Colonic mucosa (tissue), 4 donors: Measurements from ENCODE around the gene TSPAN2. TPM values are rescaled to one million over a fixed set of nuclear protein-coding genes. Genes with fewer than 3 reads are reported as not detected.
"Not testable (repeated sequence)": the region's sequence is repeated elsewhere in the genome, so short reads cannot be mapped to it uniquely, and the experiment has no call there.

Experiments used
- DNase-seq: peaks from one replicate; pipeline ENCODE4 v3.0.0-alpha.2; 2020
- H3K27ac ChIP-seq: fragments of 200-600 bp; one replicate; pipeline ENCODE4 v1.8.0; 2021
- H3K27me3 ChIP-seq: fragments of 200-600 bp; one replicate; pipeline ENCODE4 v1.8.0; 2021
- H3K36me3 ChIP-seq: fragments of 200-600 bp; one replicate; pipeline ENCODE4 v1.8.0; 2021
- H3K4me1 ChIP-seq: fragments of 200-600 bp; one replicate; pipeline ENCODE4 v1.8.0; 2021; ENCODE audit warnings: mild to moderate bottlenecking
- H3K4me3 ChIP-seq: fragments of 200-600 bp; one replicate; pipeline ENCODE4 v1.8.0; 2021
- H3K9ac ChIP-seq, 2 donors: one replicate each; pipeline ENCODE4 v1.7.0; 2013; ENCODE audit warnings: control low read depth in 2 of 2, low read depth in 2 of 2, low read length in 2 of 2
- H3K9me3 ChIP-seq: fragments of 200-600 bp; one replicate; pipeline ENCODE4 v1.8.0; 2021
- intact Hi-C: fragments of 100-400 bp; cut with DNase I; formaldehyde crosslinking; loops from one replicate; pipeline ENCODE4 v1.14.1; 2022
- total RNA-seq, 2 donors: library from RNA; stranded (reverse); fragmentation: NEBNext Ultra II Directional in 1 of 2; extraction: Animal tissue kit (Norgen Biotek cat#: 25700) in 1 of 2; gene quantifications; one replicate each; pipeline ENCODE4 v1.2.1, GENCODE V29; 2021
- TF ChIP-seq, protein P1 (sequence below): fragments of 200-600 bp; IDR thresholded peaks from one replicate; pipeline ENCODE4 v1.8.0; 2022; ENCODE audit warnings: antibody characterized with exemption, mild to moderate bottlenecking
- donor health status: healthy.
- donor health status: DM: no; HTN: no; CAD: no.
- donor health status: DM: no; HTN: no; CAD: no.

The TSPAN2 gene
- total RNA-seq, 2 donors from 2014 or later: 2.1 to 14.6 TPM

DNA sequence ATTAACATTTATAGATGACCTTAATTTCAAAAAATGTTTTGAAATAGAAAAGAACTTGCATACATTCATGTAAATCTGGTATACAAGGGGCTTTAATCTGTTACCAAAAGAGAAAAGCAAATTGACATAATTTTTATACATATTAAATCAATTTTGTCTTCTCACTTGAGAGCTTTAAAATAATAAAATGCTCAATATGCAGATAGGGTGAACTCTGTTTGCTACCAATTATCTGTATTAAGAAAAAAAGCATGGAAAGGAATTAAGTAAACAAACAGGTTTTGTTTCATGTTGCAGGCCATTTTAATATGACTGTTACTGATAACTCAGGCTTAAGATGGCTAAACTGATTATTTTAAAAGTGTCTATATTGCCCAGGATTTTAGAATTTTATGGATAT is 65.7 kb downstream of the TSPAN2 start:
- Histone ChIP-seq H3K27ac (no peak overlapping the region), H3K27me3 (no peaks in the 10 kb centered on the region), H3K4me1 (no peaks in the 10 kb centered on the region), H3K4me3 (no peak overlapping the region), H3K36me3 (no peaks in the 10 kb centered on the region), H3K9ac (no peak overlapping the region), H3K9me3 (no peaks in the 10 kb centered on the region)
- DNase-seq: no peak
- intact Hi-C loops: no loop called here
- TF ChIP-seq, protein P1, sequence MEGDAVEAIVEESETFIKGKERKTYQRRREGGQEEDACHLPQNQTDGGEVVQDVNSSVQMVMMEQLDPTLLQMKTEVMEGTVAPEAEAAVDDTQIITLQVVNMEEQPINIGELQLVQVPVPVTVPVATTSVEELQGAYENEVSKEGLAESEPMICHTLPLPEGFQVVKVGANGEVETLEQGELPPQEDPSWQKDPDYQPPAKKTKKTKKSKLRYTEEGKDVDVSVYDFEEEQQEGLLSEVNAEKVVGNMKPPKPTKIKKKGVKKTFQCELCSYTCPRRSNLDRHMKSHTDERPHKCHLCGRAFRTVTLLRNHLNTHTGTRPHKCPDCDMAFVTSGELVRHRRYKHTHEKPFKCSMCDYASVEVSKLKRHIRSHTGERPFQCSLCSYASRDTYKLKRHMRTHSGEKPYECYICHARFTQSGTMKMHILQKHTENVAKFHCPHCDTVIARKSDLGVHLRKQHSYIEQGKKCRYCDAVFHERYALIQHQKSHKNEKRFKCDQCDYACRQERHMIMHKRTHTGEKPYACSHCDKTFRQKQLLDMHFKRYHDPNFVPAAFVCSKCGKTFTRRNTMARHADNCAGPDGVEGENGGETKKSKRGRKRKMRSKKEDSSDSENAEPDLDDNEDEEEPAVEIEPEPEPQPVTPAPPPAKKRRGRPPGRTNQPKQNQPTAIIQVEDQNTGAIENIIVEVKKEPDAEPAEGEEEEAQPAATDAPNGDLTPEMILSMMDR: no peak

DNA sequence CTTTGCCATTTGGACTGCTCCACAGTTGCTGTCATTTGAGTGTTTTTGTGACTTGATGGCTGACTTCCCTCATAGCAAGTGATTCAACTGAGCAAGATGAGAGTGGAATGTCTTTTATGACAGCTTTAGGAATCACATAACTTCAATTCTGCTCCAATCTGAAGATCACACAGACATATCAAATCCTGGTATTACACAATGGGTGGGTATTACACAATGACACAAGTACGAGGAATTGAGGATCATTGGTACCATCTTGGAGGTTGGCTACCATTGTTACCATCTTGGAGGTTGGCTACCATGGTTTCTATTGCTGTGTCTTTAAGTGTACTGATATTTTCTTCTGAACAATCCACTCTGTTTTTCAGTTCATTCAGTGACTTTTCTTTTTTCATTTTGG is 68.2 kb downstream of the TSPAN2 start:
- intact Hi-C loops: no loop called here
- no peaks in the 10 kb centered on the region for H3K9me3 ChIP-seq
- DNase-seq: no peak
- H3K9ac ChIP-seq: no peak overlapping the region
- H3K4me3 ChIP-seq: no peak overlapping the region
- TF ChIP-seq, protein P1: no peak
- no peaks in the 10 kb centered on the region for H3K4me1 ChIP-seq
- no peaks in the 10 kb centered on the region for H3K27me3 ChIP-seq
- H3K36me3 ChIP-seq: no peaks in the 10 kb centered on the region
- no peak overlapping the region for H3K27ac ChIP-seq

DNA sequence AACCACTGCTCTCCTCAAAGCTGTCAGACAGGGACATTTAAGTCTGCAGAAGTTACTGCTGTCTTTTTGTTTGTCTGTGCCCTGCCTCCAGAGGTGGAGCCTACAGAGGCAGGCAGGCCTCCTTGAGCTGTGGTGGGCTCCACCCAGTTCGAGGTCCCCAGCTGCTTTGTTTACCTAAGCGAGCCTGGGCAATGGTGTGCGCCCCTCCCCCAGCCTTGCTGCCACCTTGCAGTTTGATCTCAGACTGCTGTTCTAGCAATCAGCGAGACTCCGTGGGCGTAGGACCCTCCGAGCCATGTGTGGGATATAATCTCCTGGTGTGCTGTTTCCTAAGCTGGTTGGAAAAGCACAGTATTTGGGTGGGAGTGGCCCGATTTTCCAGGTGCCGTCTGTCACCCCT is 69.8 kb downstream of the TSPAN2 start:
- DNase-seq, intact Hi-C loops, H3K4me1 ChIP-seq, H3K9ac ChIP-seq, H3K9me3 ChIP-seq, H3K27ac ChIP-seq, H3K36me3 ChIP-seq, H3K4me3 ChIP-seq, H3K27me3 ChIP-seq: not testable (repeated sequence)

DNA sequence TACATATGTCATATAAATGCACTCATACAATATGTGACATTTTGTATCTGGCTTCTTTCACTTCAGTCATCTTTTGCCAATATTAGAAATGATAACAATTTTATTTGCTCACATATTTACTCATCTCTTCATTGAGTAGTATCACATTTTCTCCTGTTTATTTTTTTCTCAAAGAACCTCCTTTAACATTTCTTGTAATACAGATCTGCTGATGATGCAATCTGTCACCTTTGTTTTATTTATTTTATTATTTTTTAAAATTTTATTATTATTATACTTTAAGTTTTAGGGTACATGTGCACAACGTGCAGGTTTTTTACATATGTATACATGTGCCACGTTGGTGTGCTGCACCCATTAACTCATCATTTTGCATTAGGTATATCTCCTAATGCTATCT is 75.5 kb downstream of the TSPAN2 start:
- no peaks in the 10 kb centered on the region for H3K36me3 ChIP-seq
- H3K27ac ChIP-seq: no peak overlapping the region
- TF ChIP-seq, protein P1: no peak
- no peak overlapping the region for H3K9ac ChIP-seq
- intact Hi-C loops: no loop called here
- no peaks in the 10 kb centered on the region for H3K9me3 ChIP-seq
- DNase-seq: no peak
- no peak overlapping the region for H3K4me3 ChIP-seq
- no peaks in the 10 kb centered on the region for H3K27me3 ChIP-seq
- H3K4me1 ChIP-seq: no peaks in the 10 kb centered on the region

DNA sequence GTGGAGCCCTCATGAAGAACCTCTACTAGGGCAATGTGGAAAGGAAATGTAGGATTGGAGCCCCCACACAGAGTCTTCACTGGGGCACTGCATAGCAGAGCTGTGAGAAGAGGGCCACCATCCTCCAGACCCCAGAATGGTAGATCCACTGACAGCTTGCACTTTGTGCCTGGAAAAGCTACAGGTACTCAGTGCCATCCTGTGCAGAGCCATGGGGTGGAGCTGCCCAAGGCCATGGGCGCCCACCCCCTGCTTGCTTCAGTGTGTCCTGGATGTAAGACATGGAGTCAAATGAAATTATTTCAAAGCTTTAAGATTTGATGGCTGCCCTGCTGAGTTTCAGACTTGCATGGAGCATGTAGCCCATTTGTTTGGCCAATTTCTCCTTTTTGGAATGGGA is 76.9 kb downstream of the TSPAN2 start:
- H3K27ac ChIP-seq: no peak overlapping the region
- H3K36me3 ChIP-seq: no peaks in the 10 kb centered on the region
- no peak overlapping the region for H3K4me3 ChIP-seq
- no peak overlapping the region for H3K9ac ChIP-seq
- no peaks in the 10 kb centered on the region for H3K9me3 ChIP-seq
- TF ChIP-seq, protein P1: no peak
- H3K27me3 ChIP-seq: no peaks in the 10 kb centered on the region
- intact Hi-C loops: no loop called here
- no peaks in the 10 kb centered on the region for H3K4me1 ChIP-seq
- DNase-seq: no peak

DNA sequence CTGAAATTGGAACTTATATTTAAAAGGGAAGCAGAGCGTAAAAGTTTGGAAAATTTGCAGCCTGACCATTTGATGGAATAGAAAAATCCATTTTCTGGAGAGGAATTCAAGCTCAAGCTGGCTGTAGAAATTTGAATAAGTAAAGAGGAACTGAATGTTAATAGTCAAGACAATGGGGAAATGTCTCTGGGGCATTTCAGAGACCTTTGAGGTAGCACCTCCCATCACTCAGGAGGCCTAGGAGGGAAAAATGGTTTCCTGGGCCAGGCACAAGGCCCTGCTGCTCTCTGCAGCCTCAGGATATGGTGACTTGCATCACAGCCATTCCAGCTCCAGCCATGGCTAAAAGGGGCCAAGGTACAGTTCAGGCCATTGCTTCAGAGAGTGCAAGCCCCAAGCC is 77.3 kb downstream of the TSPAN2 start:
- H3K27me3 ChIP-seq: no peaks in the 10 kb centered on the region
- H3K4me1 ChIP-seq: no peaks in the 10 kb centered on the region
- H3K9ac ChIP-seq: no peak overlapping the region
- H3K4me3 ChIP-seq: no peak overlapping the region
- TF ChIP-seq, protein P1: no peak
- no peaks in the 10 kb centered on the region for H3K9me3 ChIP-seq
- no peaks in the 10 kb centered on the region for H3K36me3 ChIP-seq
- no peak for DNase-seq
- intact Hi-C loops: no loop called here
- H3K27ac ChIP-seq: no peak overlapping the region
